Stimulated activated CD8-positive, alpha-beta memory T cell treated with anti-CD3 and anti-CD28 coated beads, Interleukin-4, amount 100 ng/mL, for 24 hours (primary cell): Measurements from ENCODE around the gene TULP3.
"Not testable (repeated sequence)": the region's sequence is repeated elsewhere in the genome, so short reads cannot be mapped to it uniquely, and the experiment has no call there.

ENCODE experiments used
- DNase-seq: peaks from one replicate; pipeline ENCODE4 v3.0.0-alpha.2; 2020; ENCODE audit warnings: low read depth

TULP3 gene

GRCh38 chr12:2890388-2891239 lies at the start of gene TULP3:
TSS of gene TULP3 (plus strand) at chr12:2890891. CDS start at chr12:2890948, 57 bp downstream.
- peak; percentile 97 for DNase-seq

GRCh38 chr12:2841056-2841650 lies 49.5 kb upstream of the TULP3 start:
- no peak for DNase-seq

GRCh38 chr12:2842948-2843347 lies 47.7 kb upstream of the TULP3 start:
- DNase-seq: no peak

GRCh38 chr12:2844786-2845185 lies 45.9 kb upstream of the TULP3 start:
- DNase-seq: no peak

- DNase-seq: no peak
These were observed 45.4 kb upstream of the TULP3 start for GRCh38 chr12:2845280-2845679.

GRCh38 chr12:2851931-2852330 lies 38.8 kb upstream of the TULP3 start:
- DNase-seq: no peak

GRCh38 chr12:2853626-2854025 lies 37.1 kb upstream of the TULP3 start:
- peak; percentile 31 for DNase-seq

GRCh38 chr12:2854669-2855453 lies 35.8 kb upstream of the TULP3 start:
- DNase-seq: no peak

GRCh38 chr12:2855546-2855945 lies 35.1 kb upstream of the TULP3 start:
- DNase-seq: no peak

GRCh38 chr12:2856051-2856450 lies 34.6 kb upstream of the TULP3 start:
- DNase-seq: no peak

GRCh38 chr12:2857021-2857431 lies 33.7 kb upstream of the TULP3 start, which contains the start of gene TEX52:
TSS of gene TEX52 (minus strand) at chr12:2857039. CDS start at chr12:2857026, 13 bp downstream.
- DNase-seq: no peak

GRCh38 chr12:2857576-2857975 lies 33.1 kb upstream of the TULP3 start:
- no peak for DNase-seq

- DNase-seq: no peak
These were observed 32.4 kb upstream of the TULP3 start for GRCh38 chr12:2858334-2858733.

- no peak for DNase-seq
These were observed 31.7 kb upstream of the TULP3 start for GRCh38 chr12:2858944-2859421.

- DNase-seq: no peak
These were observed 30.5 kb upstream of the TULP3 start for GRCh38 chr12:2860170-2860569.

- no peak for DNase-seq
These were observed 27.8 kb upstream of the TULP3 start for GRCh38 chr12:2862876-2863275.

- DNase-seq: not testable (repeated sequence)
These were observed 27.3 kb upstream of the TULP3 start for GRCh38 chr12:2863402-2863801.

GRCh38 chr12:2864198-2864597 lies 26.5 kb upstream of the TULP3 start:
- DNase-seq: no peak

- DNase-seq: not testable (repeated sequence)
These were observed 21.6 kb upstream of the TULP3 start for GRCh38 chr12:2868986-2869632.

GRCh38 chr12:2876431-2877046 lies 14.2 kb upstream of the TULP3 start:
- no peak for DNase-seq
